DMS153 (cell line): ENCODE measurements around the gene PPM1H.

Experiments used
- DNase-seq: peaks from one replicate; lab custom pipeline; 2025; lab: John Stamatoyannopoulos, UW

PPM1H gene

GRCh38 chr12:62712681-62713573 is 222.0 kb downstream of the PPM1H start:
- no peak for DNase-seq

- no peak for DNase-seq
Observed at GRCh38 chr12:62711631-62712241, 223.2 kb downstream of the PPM1H start.

GRCh38 chr12:62709311-62709710 is 225.6 kb downstream of the PPM1H start:
- DNase-seq: no peak

GRCh38 chr12:62707939-62708338 is 227.0 kb downstream of the PPM1H start:
- DNase-seq: no peak

GRCh38 chr12:62705846-62706245 is 229.1 kb downstream of the PPM1H start:
- DNase-seq: no peak

GRCh38 chr12:62703011-62703380 is 232.0 kb downstream of the PPM1H start:
- no peak for DNase-seq

GRCh38 chr12:62701492-62701891 is 233.5 kb downstream of the PPM1H start:
- DNase-seq: no peak

- no peak for DNase-seq
Observed at GRCh38 chr12:62700091-62700880, 234.7 kb downstream of the PPM1H start.

- no peak for DNase-seq
Observed at GRCh38 chr12:62698701-62699101, 236.2 kb downstream of the PPM1H start.

GRCh38 chr12:62697893-62698292 is 237.1 kb downstream of the PPM1H start:
- no peak for DNase-seq

GRCh38 chr12:62695696-62696095 is 239.3 kb downstream of the PPM1H start:
- no peak for DNase-seq

- DNase-seq: no peak
Observed at GRCh38 chr12:62694632-62695031, 240.3 kb downstream of the PPM1H start.

- DNase-seq: no peak
Observed at GRCh38 chr12:62694116-62694515, 240.8 kb downstream of the PPM1H start.

- no peak for DNase-seq
Observed at GRCh38 chr12:62693376-62694050, 241.4 kb downstream of the PPM1H start.

- no peak for DNase-seq
Observed at GRCh38 chr12:62692884-62693283, 242.1 kb downstream of the PPM1H start.

- no peak for DNase-seq
Observed at GRCh38 chr12:62691309-62691708, 243.6 kb downstream of the PPM1H start.

GRCh38 chr12:62689042-62689839 is 245.7 kb downstream of the PPM1H start:
- no peak for DNase-seq

GRCh38 chr12:62686938-62687337 is 248.0 kb downstream of the PPM1H start:
- DNase-seq: no peak

- DNase-seq: no peak
Observed at GRCh38 chr12:62684570-62685295, 250.2 kb downstream of the PPM1H start.

- no peak for DNase-seq
Observed at GRCh38 chr12:62683776-62684569, 251.0 kb downstream of the PPM1H start.
